Kidney capillary endothelial cell (primary cell): ENCODE results near the gene PACRG.

ENCODE experiments used
- DNase-seq: peaks from one replicate; pipeline ENCODE4 v3.0.0-alpha.2; 2018; ENCODE audit warnings: low spot score

Gene PACRG

GRCh38 chr6:163136681-163137397 is 409.1 kb downstream of the PACRG start:
- DNase-seq: no peak

DNA sequence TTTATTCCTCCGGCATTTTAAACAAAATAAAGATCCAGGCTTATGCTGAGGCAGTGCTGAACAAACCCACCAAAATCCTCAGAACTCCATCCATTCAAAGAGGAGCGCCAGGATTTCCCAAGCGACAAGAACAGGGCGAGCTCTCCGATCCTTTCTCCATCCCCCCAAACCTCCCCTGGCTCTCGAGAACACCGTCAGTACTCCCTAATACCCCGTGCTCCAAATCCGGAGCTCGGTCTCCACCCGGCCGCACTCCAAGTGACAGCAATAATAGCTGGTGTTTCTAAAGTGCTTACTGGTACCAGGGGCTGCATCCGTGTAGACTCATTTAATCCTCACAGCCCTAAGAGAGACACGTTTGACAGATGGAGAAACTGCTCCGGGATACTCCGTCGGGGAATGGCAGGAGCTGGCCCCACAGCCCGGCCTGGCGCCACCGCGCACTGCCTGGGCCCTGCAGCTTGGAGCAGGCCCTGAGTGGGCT is 409.7 kb downstream of the PACRG start:
- DNase-seq: no peak

- DNase-seq: no peak
Measured at GRCh38 chr6:163146036-163146435, 418.3 kb downstream of the PACRG start.

GRCh38 chr6:163147994-163148393 is 420.2 kb downstream of the PACRG start:
- no peak for DNase-seq

GRCh38 chr6:163148451-163149278 is 420.9 kb downstream of the PACRG start:
- no peak for DNase-seq

GRCh38 chr6:163149279-163149848 is 421.6 kb downstream of the PACRG start:
- DNase-seq: no peak

- DNase-seq: no peak
Measured at GRCh38 chr6:163151212-163151611, 423.4 kb downstream of the PACRG start.

- no peak for DNase-seq
Measured at GRCh38 chr6:163152701-163153100, 424.9 kb downstream of the PACRG start.

- DNase-seq: no peak
Measured at GRCh38 chr6:163159110-163159509, 431.3 kb downstream of the PACRG start.

GRCh38 chr6:163159689-163160088 is 431.9 kb downstream of the PACRG start:
- DNase-seq: no peak

- DNase-seq: no peak
Measured at GRCh38 chr6:163162007-163162873, 434.5 kb downstream of the PACRG start.

DNA sequence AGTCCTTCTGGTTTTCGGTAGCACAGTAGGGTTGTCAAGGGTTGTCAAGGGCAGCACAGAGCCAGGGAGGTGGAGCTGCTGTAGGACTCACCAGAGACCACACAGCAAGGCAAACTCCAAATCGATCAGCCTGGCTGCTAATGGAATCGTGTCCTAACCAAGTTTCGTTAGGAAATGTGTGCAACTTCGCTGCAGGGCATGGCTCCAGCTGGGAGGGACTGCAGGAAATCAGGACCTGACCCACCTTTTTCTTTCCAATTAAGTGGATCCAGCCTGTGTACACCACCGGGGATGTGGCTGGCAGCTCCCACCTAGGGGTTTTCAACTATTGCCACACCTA is 435.1 kb downstream of the PACRG start:
- DNase-seq: no peak

GRCh38 chr6:163164175-163164900 is 436.6 kb downstream of the PACRG start:
- DNase-seq: no peak

- no peak for DNase-seq
Measured at GRCh38 chr6:163165155-163165910, 437.6 kb downstream of the PACRG start.

- DNase-seq: no peak
Measured at GRCh38 chr6:163165922-163166321, 438.1 kb downstream of the PACRG start.

DNA sequence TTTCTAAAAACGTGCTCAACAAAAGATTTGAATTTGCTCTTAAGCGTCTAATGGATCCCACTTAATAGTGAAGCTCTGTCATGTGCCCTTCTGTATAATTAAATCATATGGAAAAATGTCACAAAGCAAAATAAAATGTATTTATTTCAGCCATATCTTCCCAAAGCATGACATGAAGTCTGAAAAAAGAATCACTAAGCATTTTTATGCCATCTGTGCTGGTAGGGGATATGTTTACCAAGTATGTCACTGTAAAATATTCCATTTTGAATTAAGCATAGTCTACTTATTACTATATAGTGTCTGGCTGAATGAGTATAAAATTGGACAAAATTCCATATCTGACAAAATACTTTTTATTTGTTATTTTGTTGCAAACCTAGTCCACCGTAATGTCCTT is 438.7 kb downstream of the PACRG start:
- DNase-seq: no peak

DNA sequence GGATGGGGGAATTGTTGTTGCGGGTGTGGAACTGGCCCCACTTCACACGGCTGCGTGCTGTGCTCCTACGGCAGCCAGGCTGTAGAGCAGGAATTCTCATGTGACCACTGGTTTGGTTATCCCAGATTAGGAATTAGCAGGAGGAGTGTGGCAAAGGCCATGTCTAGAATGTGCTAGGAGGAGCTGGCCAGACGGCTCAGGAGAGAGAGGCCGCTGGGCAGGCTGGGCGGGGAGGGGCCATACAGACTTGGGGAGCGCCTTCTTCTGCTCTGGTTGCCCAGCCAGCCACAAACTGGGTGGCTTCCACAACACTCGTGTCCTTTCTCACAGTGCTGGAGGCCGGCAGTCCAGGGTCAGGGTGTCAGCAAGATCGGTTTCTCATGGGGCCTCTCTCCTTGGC is 441.7 kb downstream of the PACRG start:
- no peak for DNase-seq

GRCh38 chr6:163170294-163170883 is 442.6 kb downstream of the PACRG start:
- peak; percentile 14 for DNase-seq

DNA sequence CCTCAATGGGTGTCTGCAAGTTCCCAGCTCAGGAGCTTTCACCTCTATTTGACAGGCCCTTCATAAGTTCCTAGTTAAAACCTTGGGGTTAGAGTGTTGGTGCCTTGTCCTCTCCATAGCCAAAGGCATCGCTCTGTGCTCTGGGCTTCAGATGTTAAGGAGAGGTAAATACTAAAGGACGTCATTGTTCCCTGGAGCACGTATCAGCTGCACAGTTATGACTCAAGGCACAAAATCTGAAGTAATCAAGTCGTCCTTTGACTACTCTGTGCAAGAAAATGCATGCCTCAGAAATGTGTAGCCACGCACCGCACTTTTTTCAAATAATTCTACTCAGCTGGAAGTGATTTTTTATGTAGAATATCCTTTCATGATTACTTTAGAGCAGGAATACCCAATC is 446.0 kb downstream of the PACRG start:
- DNase-seq: no peak

- DNase-seq: no peak
Measured at GRCh38 chr6:163175301-163175700, 447.5 kb downstream of the PACRG start.
